ENCODE measurements around the gene ERCC6L.

Gene ERCC6L

GRCh38 chrX:72158773-72159172, 80.1 kb downstream of the ERCC6L start:
- DNase-seq, result no peak
